C4-2B (cell line): ENCODE results near the gene PRIM2.
"Not testable (repeated sequence)": the region's sequence is repeated elsewhere in the genome, so short reads cannot be mapped to it uniquely, and the experiment has no call there.

Experiments
- ZFX ChIP-seq: fragments of 450-650 bp; IDR thresholded peaks from 2 replicates; pipeline ENCODE4 v1.6.1; 2017
- TF ChIP-seq, protein P1 (sequence below): fragments of 450-650 bp; conservative IDR thresholded peaks from 2 replicates; pipeline ENCODE4 v1.5.1; 2017; ENCODE audit warnings: mild to moderate bottlenecking

DNA sequence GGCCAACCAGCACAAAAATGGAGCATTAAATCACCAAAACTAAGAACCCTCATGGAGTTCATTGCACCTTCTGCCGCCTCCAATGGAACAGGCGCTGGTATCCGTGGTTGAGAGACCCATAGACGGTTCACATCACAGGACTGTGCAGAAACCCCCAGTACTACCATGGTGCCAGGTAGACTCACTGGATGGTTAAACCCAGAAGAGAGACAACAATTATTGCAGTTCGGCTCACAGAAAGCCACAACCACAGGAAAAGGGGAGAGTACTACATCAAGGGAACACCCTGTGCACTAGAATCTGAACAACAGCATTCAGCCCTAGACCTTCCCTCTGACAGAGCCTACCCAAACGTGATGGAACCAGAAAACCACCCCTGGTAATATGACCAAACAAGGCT is 301.5 kb downstream of the PRIM2 start:
- TF ChIP-seq, protein P1, sequence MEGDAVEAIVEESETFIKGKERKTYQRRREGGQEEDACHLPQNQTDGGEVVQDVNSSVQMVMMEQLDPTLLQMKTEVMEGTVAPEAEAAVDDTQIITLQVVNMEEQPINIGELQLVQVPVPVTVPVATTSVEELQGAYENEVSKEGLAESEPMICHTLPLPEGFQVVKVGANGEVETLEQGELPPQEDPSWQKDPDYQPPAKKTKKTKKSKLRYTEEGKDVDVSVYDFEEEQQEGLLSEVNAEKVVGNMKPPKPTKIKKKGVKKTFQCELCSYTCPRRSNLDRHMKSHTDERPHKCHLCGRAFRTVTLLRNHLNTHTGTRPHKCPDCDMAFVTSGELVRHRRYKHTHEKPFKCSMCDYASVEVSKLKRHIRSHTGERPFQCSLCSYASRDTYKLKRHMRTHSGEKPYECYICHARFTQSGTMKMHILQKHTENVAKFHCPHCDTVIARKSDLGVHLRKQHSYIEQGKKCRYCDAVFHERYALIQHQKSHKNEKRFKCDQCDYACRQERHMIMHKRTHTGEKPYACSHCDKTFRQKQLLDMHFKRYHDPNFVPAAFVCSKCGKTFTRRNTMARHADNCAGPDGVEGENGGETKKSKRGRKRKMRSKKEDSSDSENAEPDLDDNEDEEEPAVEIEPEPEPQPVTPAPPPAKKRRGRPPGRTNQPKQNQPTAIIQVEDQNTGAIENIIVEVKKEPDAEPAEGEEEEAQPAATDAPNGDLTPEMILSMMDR: not testable (repeated sequence)
- not testable (repeated sequence) for TF ChIP-seq ZFX
